GM21367 (cell line): Measurements from ENCODE around the gene CDC37.

ENCODE experiments used
- ATAC-seq: cut with Tn5 transposase; IDR thresholded peaks from one replicate; pipeline ENCODE4 v1.9.1; 2021; ENCODE audit not compliant: unreplicated experiment

Gene CDC37

GRCh38 chr19:10361569-10362011, 41.8 kb downstream of the CDC37 start:
- ATAC-seq, result no peak

DNA sequence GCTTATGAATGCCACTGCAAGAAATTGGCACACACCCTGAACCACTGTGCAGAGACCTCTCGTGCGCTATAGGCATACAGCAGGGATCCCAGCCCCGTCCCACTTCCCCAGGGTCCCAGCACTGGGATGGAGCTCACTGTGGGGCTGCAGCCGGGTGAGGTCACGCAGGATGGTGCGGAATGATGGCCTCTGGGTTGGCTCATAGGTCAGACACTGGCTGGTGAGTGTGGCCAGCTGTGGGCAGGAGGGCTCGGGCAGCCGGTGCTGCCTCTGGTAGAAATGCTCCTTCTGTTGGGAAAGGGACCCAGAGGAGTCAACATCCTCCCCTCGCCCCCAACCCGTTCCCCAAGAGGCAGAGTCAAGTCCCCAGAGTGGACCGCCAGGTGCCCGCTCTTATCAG, 46.9 kb downstream of the CDC37 start:
- no peak for ATAC-seq

DNA sequence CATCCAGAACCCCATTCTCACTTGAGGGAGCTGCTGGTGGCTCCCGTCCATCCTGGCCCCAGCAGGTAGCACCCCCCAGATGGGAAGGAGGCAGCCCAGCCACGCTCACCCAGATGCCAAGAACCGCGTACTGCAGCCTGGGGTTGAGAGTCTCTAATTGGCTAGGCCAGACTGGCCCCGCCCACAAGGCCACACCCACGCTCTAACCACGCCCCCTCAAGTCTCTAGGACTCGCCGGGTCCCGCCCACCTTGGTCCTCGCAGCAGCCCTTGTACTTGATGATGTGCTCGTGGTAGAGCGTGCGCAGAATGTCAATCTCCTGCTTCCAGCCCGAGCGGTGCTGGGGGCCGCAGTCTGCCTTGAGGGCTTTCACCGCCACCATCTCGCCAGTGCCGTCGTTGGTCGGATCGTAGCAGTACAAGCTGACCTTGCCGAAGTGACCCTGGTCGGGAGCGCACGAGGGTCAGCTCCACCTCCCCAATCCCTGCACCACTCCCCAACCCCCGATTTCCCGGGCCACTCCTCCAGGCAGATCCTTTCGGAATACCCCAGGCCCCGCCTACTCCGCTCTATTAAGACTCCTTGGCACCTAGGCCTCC, 49.5 kb downstream of the CDC37 start:
- no peak for ATAC-seq

- ATAC-seq, result no peak
Measured at GRCh38 chr19:10352764-10353671, 50.3 kb downstream of the CDC37 start.

DNA sequence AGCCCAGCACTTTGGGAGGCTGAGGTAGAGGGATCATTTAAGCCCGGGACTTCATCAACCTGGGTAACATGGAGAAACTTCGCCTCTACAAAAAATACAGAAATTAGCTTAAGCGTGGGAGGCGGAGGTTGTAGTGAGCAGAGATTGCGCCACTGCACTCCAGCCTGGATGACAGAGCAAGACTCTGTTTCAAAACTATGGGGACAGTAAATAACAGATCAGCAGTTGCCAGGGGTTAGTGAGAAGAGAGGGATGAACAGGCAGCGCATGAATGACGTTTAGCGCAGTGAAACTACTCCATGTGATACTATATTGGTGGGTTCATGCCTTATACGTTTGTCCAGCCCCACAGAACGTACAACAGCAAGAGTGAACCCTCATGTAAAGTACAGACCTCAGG, 56.8 kb downstream of the CDC37 start:
- no peak for ATAC-seq

GRCh38 chr19:10344780-10345179, 58.6 kb downstream of the CDC37 start:
- no peak for ATAC-seq

DNA sequence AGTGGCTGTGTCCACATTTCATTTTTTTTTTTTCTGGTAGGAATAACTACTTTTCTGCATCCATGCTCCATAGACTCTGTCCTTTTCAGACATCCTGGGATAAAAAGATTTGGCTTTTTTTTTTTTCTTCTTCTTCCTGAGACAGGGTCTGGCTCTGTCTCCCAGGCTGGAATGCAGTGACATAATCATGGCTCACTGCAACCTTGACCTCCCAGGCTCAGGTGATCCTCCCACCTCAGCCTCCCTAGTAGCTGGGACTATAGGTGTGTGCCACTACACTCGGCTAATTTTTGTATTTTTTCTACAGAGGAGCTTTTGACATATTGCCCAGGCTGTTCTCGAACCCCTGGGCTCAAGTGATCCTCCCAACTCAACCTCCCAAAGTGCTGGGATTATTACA, 59.8 kb downstream of the CDC37 start:
- no peak for ATAC-seq
